CD4-positive, alpha-beta T cell treated with Interleukin-15 for 4 hours (primary cell): ENCODE measurements around the gene C14orf132.
"Not testable (repeated sequence)": the region's sequence is repeated elsewhere in the genome, so short reads cannot be mapped to it uniquely, and the experiment has no call there.

Experiments used
- DNase-seq: peaks from one replicate; pipeline ENCODE4 v3.0.0-alpha.2; 2020; ENCODE audit warnings: low spot score

Gene C14orf132

GRCh38 chr14:96038920-96039632 lies at the start of gene C14orf132:
TSS of gene C14orf132 (plus strand) at chr14:96039362. CDS start at chr14:96039501, 139 bp downstream.
- peak; percentile 21 for DNase-seq

GRCh38 chr14:95993768-95994592 lies 45.2 kb upstream of the C14orf132 start:
- DNase-seq, result peak; percentile 45

DNA sequence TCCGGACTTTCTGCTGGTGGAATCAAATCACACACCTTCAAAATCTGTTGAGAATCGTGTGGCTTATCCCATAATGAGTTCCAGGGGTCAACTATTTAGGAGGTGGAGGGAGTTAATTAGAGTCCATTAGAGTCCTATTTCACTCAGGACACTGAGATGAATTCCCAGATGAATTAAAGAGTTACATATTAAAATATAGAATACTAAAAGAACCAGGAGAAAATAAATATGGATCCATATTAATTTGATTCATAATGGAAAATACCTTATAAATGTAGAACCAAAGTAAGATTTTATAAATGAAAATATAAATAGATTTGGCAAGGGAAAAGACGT lies 44.6 kb upstream of the C14orf132 start:
- no peak for DNase-seq

- DNase-seq, result no peak
These were observed 40.5 kb upstream of the C14orf132 start for GRCh38 chr14:95998656-95999055.

- DNase-seq, result no peak
These were observed 37.2 kb upstream of the C14orf132 start for GRCh38 chr14:96001866-96002497.

DNA sequence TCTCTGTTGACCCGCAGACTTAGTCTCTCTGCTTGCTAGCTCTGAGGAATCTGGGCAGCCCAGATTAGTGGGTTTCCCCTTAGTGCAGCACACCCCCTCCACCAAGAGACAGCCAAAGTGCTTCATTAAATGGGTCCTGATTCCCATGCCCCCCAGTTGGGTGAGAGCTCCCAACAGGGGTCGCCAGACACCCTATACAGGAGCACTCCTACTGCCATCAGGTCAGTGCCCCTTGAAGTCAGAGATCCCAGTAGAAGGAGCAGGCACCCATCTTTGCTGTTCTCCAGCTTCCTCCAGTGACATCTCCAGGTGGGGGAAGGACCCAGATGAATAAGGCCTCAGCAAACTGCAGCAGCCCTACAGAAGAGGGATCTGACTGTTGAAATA lies 36.7 kb upstream of the C14orf132 start:
- no peak for DNase-seq

DNA sequence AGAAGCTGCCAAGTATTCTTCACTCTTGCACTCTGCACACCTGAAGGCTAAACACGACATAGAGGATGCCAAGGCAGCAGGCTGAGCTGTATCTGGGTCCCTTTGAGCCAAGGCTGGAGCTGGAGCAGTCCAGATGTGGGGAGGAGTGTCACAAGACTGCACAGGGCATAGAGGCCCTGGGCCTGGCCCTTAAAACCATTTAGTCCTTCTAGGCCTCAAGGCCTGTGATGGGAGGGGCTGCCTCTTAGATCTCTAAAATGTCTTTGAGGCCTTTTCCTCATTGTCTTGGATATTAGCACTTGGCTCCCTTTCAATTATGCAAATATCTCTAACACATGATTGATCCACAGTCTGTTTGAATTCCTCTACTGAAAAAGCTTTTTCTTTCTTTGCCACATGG lies 28.0 kb upstream of the C14orf132 start:
- no peak for DNase-seq

- DNase-seq, result no peak
These were observed 27.6 kb upstream of the C14orf132 start for GRCh38 chr14:96011607-96012006.

DNA sequence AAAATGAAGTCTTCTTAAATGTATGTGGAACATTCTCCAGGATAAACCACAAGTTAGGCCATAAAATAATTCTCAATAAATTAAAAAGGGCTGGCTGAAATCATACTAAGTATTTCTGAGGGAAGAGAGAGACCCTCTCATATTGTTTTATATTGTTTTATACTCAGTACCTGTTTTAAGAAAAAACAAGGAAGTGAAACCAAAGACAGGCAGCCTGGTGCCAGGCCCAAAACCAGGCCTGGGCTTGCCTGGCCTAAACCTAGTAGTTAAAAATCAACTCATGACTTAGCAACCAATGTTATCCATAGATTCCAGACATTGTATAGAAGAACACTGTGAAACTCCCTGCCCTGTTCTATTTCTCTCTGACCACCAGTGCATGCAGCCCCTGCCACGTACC lies 26.4 kb upstream of the C14orf132 start:
- DNase-seq, result not testable (repeated sequence)

GRCh38 chr14:96014176-96014575 lies 25.0 kb upstream of the C14orf132 start:
- DNase-seq, result no peak

DNA sequence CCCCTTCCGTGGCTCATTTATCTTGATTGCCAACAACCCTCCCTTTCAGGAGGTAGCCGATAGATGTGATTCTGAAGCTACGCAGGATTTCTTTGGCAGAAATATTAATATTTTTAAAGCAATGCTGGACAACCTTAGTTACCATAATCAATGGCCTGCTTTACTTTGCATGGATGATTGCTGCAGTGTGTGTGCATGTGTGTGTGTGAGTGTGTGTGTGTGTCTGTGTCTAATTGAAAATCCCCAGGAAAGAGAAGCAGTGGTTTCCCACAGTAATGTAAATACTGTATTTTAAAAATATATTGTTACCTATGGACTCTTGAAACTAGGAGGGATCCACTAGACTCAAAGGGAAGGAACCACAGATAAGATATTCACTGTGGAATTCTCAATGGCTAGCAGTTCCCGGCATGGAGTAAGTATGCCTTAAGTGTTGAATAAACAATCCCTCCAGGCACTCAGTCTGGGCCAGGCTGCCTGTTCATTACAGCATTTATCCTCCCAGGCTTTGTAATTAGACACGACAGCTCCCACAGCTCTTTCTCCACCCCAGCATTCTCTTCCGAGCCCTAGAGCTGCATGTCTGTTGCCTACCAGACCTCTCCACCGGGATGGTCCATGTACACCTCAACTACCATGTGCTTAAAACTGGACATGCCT lies 22.5 kb upstream of the C14orf132 start:
- DNase-seq, result no peak

DNA sequence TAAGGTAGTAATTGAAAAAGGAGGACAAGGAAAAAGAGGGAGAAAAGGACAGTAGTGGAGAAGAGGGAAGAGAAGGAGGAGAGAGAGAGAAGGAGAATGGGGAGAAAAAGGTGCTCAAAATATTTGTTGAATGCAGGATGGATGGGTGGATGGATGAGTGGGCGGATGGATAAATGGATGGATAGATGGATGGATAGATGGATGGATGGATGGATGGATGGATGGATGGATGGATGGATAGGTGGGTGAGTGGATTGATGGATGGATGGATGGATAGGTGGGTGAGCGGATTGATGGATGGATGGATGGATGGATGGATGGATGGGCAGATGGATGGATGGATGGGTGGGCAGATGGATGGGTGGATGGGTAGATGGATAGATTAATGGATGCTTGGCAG lies 21.3 kb upstream of the C14orf132 start:
- DNase-seq, result no peak

DNA sequence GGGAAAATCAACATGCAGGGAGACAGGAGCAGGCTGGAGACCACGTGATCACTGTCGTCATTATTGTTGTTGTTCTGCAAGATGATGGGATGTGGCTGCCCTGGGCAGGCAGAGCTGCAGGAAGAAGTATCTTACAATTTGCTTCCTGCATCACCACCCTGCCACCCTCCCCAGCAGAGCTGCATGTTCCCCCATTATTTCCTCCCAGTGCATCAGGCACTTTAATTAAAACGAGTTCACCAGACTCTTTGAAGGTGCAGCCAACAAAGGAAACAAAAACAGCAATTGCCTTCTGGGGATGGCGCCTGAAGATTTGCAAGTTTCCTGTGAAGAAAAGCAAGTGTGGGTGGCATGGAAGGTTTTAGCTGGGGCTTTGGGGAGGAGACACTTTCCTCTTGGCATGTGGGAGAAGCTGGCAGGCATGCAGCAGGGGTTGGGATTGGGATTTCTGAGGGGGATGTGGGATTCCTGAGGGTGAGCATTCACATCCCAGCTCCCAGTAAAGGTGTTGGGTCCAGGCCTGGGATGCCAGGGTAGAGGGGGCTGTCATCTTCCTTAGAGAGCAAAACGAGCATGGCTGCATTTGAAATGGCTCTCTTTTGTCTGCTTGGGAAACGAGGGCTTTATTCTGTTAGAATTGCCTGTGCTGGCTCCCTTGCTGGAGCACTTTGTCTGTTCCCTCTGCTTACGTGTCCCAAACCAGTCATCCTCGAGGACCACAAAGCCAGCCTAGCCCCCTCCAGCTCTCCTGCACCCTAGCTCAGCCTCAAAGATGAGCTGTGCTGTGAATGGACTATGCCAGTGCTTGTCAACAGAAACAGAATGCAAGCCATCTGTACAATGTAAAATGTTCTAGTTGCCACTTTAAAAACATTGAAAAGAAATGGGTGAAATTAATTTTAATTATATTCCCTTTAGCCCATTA lies 11.5 kb upstream of the C14orf132 start:
- no peak for DNase-seq

DNA sequence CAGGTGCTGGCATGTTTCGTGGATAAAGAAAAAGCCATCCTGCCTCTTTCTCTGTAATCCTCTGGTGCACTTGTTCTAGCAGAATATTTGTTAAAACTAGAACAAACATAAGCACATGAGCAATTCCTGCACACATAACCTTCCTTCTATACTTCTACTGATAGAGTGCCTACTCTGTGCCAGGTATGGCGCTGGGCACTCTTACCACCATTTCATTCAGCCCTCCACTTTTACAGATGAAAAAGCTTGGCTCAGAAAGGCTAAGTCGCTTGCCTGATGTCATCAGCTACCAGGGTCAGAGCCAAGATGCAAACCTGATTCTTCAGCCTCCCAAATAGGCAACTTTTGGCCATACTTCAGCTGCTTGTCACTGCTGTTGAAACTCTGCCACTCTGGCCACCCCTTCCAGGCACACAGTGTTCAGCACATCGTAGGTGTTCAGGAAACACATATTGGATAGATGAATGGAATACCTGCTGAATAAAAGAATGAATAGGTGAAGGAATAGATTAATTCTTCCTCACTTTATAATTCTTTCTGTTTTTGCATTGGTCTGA lies 10.0 kb upstream of the C14orf132 start:
- no peak for DNase-seq

DNA sequence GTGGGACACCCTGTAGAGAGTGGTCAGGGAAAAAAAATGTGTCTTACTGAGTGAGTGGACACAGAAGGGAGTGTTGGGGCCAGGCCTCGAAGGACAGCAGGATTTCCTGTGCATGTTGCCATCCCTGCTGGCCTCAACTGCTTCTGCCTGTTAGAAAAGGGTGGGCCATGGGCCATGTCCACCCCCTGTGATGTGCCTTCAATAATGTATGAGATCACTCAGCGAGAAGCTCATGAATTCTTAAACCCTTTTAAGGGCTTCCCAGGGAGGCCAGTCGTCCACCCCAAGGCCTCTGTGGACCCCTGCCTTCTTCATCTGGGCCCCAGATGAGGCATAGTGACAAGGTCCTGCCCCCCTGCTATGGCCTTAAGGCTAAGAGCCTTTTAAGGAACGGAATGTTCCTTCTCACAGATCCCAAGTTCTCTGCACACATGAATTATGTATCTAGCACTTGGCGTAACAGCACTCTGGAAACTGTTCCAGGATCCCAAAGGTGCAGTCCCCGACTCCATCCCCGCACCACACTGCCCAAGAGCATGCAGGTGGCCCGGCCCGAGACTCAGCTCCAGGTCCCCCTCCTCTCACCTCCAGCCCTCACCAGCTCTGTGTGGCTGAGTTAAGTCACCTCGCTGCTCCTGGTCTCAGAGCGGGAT lies 8.9 kb upstream of the C14orf132 start:
- DNase-seq, result no peak

DNA sequence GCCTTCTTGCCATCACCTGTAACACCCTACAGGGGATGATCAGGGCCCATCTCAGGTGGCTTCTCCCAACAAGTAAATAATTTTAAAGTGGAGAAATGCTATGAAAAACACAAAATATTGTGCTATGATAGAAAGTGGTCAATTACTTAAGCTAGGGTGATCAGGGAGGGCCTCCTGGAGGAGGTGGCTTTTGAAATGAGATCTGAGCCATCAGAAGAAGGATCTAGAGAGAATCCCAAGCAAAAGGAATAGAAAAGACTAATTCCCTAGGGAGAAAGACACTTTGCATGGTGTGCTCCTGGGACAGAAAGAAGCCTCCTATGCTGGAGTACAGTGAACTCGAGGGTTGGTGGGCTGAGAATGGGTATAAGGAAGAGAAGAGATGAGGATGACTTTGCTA lies 7.5 kb upstream of the C14orf132 start:
- no peak for DNase-seq

- no peak for DNase-seq
These were observed 3.7 kb upstream of the C14orf132 start for GRCh38 chr14:96035456-96035855.

DNA sequence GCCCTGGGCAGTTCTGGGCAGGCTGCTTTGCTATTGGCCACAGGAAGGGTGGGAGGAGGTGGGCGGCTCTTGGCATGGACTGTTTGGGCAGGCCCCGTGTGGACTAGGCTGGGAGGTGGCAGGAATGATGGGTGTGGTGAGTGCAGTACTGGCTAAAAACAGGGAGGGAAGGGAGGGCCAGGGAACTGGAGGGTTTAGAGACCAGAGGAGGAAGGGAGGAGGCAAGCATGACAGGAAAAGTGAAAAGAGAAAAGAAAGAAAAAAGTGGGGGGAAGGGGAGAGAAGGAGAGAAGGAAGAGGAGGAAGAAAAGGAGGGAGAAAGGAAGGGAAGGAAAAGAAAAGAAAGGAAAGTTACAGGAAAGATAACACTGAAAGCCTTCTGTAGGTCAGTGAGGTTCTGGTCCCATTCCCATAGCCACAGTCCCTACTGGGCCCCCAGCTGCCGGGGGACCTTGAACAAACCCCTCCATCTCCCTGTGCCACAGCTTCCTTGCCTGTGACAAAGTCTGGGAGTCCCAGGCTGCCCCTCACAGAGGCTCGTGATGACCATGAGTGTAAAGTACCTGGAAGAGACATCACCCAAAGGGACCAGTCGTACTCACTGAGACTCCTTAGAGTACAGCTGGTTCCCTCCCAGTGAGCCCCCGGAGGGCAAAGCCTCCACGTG lies 1.1 kb upstream of the C14orf132 start:
- no peak for DNase-seq

DNA sequence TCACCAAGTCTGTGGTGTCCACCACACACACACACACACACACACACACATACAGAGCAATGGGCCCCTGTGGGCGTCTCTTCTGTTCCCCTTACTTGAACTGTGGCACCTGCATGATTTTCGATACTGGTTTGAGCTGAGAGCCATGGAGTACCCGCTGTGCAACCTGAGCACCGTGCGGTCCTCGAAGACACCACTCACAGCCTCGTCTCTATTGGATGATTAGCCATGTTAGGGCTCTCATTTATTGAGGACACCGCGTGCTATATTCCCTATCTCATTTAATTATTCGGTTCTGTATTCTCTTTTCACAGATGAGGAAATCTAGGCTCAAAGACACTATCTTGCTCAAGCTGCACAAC lies 623 bp upstream of the C14orf132 start:
- no peak for DNase-seq

- no peak for DNase-seq
These were observed 610 bp downstream of the C14orf132 start for GRCh38 chr14:96039633-96040311.
